Measurements from ENCODE around the gene XG.
"Not testable (repeated sequence)": the region's sequence is repeated elsewhere in the genome, so short reads cannot be mapped to it uniquely, and the experiment has no call there.

GRCh38 chrX:2746250-2746649 is 5.6 kb upstream of the XG start:
- not testable (repeated sequence) for TF ChIP-seq EP300, POLR2AphosphoS5, CTCF (IDR thresholded peaks at IDR 0.05)
